Activated CD4-positive, CD25-positive, alpha-beta regulatory T cell (primary cell): ENCODE data around the gene LYSMD2.
A peak's percentile ranks its signal among the peaks of the same experiment; 100 is the strongest.
"Not testable (repeated sequence)": the region's sequence is repeated elsewhere in the genome, so short reads cannot be mapped to it uniquely, and the experiment has no call there.

Source experiments
- DNase-seq, 4 experiments: peaks; one replicate each; lab custom pipeline; 2025; lab: John Stamatoyannopoulos, UW

LYSMD2 gene, protein sequence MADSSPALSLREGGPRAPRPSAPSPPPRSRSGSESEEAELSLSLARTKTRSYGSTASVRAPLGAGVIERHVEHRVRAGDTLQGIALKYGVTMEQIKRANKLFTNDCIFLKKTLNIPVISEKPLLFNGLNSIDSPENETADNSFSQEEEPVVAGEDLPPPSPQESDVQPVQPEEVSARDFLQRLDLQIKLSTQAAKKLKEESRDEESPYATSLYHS

DNA sequence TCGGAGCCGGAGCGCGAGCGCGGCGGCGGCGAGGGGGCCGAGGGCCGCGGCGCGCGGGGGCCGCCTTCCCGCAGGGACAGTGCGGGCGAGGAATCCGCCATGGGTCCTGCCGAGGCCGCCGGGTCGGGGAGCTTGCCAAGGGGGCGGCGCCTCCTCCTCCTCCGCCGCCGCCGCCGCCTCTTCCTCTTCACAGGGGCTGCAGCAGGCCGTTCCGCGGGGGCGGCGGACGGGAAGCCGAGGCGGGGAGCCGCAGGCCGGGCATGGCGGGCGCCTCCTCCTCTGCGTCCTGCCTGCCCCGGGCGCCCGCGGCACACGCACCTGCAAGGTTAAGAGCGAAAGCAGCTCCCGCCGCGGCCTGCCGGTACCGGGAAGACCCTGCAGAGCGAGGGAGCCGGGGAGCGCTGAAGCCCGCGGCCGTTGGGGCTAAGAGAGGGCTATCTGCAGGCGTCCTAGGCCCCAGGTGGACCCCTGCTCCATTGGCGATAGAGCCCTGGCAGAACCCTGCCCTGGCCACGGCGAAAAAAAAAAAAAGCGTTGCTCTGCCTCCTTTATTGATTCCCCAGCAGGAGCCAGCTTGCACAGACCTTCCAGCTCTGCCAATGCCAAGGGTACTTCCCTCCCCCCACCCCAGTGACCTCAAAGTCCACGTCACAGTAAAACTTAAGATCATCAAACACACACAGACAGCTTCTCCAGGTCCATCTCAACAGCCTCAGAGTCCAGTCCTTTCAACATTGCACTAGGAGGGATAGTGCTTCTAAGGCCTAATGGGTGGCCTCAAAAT is at the start of gene LYSMD2:
TSS of gene LYSMD2 (minus strand) at position 134 of the 784 bp plus-strand sequence. CDS start at position 101, 33 bp downstream.
- DNase-seq: peak; percentile 30 to 53 (median 42)

- DNase-seq: not testable (repeated sequence)
Measured at GRCh38 chr15:51787130-51787529, 49.7 kb upstream of the LYSMD2 start.

DNA sequence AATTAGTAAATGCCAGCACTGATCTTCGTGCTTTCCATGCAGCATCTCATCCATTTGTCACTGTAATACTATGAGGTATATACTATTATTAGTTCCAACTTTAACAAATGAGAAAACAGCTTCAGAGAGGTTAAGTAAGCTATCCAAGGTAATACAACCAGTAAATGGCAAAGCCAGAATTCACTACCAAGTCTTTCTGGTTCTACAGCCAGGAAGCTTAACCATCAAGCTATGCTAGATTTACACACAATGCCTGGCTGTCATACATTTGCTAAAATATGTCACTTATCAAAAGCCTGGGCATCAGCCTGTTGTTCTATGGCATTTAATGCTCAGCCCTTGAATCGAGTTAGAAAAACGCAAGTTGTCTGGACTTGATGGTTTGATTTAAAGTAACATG is 46.5 kb upstream of the LYSMD2 start:
- no peak for DNase-seq

GRCh38 chr15:51782357-51782896 is 45.0 kb upstream of the LYSMD2 start:
- no peak for DNase-seq

GRCh38 chr15:51781506-51781905 is 44.1 kb upstream of the LYSMD2 start:
- DNase-seq: no peak

DNA sequence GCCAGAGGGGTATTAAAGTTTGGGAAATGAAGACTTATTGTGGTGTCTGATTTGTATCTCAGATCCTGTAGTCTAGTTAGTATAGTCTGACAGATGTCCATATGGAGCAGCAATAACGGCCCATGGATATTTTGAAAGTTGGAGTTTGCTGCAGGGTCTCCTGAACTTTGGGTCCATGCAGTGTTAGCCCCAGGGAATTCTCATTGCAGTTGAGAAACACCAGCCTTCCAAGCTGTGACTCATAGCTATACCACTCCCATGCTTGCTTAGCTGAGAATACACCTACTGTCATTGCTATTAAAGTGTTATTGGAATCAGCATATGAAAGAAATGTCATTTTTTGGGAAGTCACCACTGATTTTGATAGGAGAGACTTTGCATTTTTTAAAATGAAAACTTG is 43.2 kb upstream of the LYSMD2 start:
- DNase-seq: no peak

DNA sequence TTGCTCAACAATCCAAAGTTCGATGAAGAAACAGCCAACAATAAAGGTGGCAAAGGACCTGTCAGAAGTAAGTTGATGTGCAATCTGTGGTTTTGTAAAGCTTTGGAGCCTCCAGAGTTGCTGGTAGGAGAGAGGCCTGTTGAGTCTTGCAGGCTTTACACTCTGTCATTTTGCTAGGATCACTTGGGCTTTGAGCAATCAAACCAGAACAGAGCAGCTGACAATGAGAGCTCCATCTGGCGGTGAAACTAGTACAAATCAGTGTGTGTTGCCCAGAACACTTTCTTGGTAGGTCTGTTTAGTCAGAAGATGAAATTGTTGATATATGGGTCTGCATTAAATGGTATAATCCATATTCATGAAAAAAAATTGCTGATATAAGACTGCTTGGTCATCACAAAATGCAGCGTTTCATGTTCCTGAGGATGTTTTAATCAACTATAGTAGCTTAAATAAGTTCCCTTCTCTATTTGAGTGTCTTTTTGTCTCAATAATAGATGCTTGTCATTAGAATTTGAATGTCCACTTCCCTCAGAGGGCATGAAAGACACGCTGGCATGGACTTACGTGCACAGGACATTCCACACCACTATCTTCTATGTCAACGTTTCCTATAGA is 39.6 kb upstream of the LYSMD2 start:
- peak; percentile 14 to 34 (median 22) for DNase-seq

DNA sequence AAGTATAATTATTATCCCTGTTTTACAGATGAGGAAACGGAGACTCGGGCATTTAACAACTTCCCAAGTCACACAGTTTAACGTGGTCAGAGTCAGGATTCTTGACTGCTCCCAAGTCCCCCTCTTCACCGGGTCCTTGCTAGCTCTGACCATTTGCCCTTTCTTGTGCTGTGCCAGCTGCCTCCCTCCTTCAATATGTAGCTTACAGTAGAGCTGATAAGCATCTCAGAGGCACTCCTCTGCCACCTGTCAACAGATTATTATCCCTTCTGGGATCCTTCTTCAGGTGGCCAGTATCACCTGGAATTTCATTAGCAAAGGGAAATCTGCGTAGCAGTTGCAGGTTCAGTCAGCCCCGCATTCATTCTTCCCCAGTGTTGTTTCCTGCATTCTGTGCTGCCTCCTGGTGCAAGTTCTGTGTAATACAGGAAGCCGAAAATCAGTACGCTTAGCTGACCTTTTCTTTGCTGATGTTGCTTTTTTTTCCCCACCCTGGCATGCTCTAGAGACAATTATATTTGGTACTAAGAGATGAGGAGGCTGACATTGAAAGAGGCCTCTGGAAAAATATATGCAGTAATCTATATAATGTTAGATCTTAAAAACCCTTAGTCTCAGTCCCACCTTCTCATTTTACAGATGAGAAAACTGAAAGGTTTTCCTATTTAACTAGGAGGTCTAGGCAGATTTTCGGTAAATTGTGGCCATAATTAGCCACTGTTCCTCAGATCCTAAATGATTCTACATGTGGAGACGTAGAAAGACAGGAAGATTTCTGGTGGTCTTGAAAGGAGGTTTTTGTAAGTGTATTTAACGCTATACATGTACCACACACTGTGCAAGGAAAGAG is 38.7 kb upstream of the LYSMD2 start:
- peak in 1 of 4 experiments; percentile 4 for DNase-seq

DNA sequence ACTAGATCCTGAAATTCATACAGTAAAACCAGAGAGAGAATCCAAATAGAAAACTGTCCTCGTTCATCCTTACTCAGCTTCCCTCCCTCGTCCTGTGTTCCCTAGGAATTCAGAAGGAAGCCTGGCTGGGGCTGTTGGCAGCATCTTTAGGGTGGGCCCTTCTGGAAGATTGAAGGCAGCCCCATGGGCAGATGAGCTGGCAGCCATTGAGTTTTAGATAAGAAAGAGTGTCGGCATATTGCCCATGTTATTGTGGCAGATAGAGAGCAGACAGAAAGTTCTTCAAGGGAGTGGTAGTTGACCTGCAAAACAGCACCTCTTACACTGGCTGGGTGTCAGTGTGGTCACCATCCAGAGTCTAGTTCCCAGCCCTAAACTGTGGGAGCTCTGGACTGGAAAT is 37.5 kb upstream of the LYSMD2 start:
- no peak for DNase-seq

GRCh38 chr15:51771773-51772172 is 34.3 kb upstream of the LYSMD2 start:
- no peak for DNase-seq

DNA sequence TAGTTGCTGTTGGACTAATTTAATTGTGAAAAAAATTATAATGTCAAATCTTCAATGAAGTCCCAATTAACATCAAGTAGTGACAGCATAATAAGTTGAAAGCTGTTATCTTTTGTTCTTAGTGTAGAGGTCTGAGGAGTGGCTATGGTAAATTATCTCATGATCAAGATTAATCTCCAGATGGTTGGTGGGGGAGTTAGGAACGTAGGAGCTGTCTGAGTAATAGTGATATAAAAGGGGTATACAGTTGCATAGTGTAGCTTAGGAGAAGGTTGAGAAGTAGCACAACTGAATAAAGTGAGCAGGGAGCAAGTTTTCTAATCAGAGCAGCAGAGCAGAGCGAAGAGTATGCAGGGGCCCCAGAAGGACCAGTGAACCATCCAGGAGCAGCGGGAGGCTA is 33.4 kb upstream of the LYSMD2 start:
- DNase-seq: no peak

- no peak for DNase-seq
Measured at GRCh38 chr15:51768018-51768417, 30.6 kb upstream of the LYSMD2 start.

DNA sequence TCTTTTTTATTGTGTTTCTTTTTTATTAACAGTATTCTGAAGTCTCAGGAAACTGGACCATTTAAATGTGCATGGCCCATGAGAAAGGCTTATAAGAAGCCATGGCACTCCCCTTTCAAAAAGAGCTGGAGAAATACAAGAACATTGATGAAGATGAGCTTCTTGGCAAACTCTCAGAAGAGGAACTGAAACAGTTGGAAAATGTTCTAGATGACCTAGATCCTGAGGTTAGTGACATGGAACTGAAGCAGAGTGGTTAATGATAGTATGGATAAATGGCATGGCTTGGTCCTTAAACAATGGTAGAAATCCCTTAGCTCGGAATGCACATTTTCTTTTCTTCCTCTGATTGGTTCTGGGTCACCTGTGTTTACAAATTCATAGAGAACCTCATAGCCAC is 28.9 kb upstream of the LYSMD2 start:
- DNase-seq: no peak

GRCh38 chr15:51765751-51766150 is 28.3 kb upstream of the LYSMD2 start:
- no peak for DNase-seq

DNA sequence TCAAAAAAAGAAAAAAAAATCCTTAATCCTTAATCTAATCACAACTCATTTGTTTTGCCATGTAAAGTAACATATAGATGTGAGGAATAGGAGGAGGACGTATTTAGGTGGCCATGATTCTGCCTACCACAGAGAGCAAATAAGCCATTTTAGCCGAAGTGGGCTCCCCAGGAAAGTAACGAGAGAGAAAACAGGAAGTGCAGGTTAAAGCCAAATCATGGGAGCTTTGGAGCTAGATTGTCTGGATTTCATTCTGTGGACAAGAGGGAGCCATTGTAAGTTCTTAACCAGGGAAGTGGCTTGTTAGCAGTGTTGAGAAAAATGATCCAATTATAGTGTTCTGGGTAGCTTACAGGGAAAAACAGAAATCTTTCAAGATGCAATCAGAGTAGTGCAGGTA is 23.4 kb upstream of the LYSMD2 start:
- no peak for DNase-seq

DNA sequence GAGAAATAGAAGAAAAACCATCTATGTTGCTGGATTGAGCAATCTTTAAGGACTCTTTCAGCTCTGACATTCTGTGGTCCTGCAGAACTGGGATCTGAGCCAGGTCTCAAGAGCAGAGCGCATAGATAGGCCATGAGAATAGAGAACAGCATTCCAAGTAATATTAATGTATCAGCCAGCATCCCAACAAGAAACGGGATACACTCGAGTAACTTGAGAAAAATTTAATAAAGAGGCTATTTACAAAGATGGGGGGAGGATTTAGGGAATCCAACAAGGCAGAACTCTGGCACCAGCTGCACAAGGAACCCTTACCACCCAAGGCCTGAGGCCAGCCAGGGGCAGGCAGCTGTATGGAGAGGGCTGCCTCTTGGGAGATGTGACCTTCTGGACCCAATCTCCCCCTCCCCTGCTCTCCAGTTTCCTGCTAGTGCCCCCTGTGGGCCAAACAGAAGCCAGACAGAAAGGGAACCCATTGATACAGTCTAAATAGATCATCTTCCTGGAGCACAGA is 22.2 kb upstream of the LYSMD2 start:
- DNase-seq: no peak

GRCh38 chr15:51758645-51759044 is 21.2 kb upstream of the LYSMD2 start:
- DNase-seq: no peak

GRCh38 chr15:51757450-51757849 is 20.0 kb upstream of the LYSMD2 start:
- no peak for DNase-seq

- no peak for DNase-seq
Measured at GRCh38 chr15:51756482-51756881, 19.0 kb upstream of the LYSMD2 start.

- no peak for DNase-seq
Measured at GRCh38 chr15:51755790-51756189, 18.3 kb upstream of the LYSMD2 start.

DNA sequence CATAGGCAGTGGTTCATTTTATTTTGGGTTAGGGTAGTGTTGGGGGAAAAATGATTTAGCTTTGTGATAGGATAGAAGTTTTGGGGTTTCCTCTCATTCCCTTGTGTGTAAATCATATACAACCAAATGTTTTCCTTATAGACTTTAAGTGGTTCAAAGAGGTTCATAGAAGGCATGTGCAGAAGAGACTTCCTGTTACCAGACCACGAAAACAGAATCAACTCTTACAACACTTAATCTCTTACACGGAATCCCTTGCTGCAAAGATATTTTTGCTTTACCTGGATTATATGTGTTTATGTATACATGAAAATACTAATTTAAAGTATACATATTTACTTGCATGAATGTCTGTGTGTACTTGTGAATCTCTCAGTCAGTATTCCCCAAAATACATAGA is 16.8 kb upstream of the LYSMD2 start:
- DNase-seq: no peak

DNA sequence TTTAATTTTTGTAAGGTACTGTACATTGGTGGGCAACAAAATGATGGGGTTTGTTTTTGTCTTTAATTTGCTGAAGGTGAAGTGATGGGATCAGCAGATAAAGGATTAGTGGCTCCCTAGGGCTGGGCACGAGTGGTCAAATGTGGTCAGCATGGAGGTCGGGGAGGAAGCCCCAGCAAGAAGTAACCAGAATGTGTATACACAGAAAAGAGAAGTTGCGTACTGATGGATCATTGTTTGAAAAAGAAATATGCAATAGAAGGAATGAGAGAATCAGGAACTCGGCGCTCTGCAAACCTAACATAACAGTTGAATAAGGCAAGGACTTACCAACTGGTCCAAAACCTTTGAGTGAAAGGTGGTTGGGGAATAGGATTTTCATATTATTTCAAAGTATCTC is 15.4 kb upstream of the LYSMD2 start:
- DNase-seq: no peak
